ENCODE measurements around the gene CABP4.

Gene CABP4

GRCh38 chr11:67432655-67433349 lies 22.4 kb upstream of the CABP4 start:
- TF ChIP-seq CTCF (IDR thresholded peaks at IDR 0.05; ENCODE audit: low read depth, low read length, missing control alignments): no peak
- DNase-seq (ENCODE audit: low read depth): no peak
- H3K4me3 ChIP-seq (ENCODE audit: low read depth, low read length): no peak overlapping the region
- in situ Hi-C loops (cut with HindIII; ENCODE audit: low sequenced_read_pairs): no loop called here

GRCh38 chr11:67433536-67434394 lies 21.4 kb upstream of the CABP4 start:
- TF ChIP-seq CTCF (IDR thresholded peaks at IDR 0.05; ENCODE audit: low read depth, low read length, missing control alignments): no peak
- no peak overlapping the region for H3K4me3 ChIP-seq (ENCODE audit: low read depth, low read length)
- no peak for DNase-seq (ENCODE audit: low read depth)
- in situ Hi-C loops (cut with HindIII; ENCODE audit: low sequenced_read_pairs): no loop called here

GRCh38 chr11:67434395-67434881 lies 20.7 kb upstream of the CABP4 start:
- H3K4me3 ChIP-seq (ENCODE audit: low read depth, low read length): no peak overlapping the region

GRCh38 chr11:67435031-67435726 lies 20.0 kb upstream of the CABP4 start:
- in situ Hi-C loops (cut with HindIII; ENCODE audit: low sequenced_read_pairs): no loop called here
- no peak for TF ChIP-seq CTCF (IDR thresholded peaks at IDR 0.05; ENCODE audit: low read depth, low read length, missing control alignments)
- H3K4me3 ChIP-seq (ENCODE audit: low read depth, low read length): no peak overlapping the region
- no peak for DNase-seq (ENCODE audit: low read depth)

More at GRCh38 chr11:67434395-67434881, 20.7 kb upstream of the CABP4 start:
- no peak for TF ChIP-seq CTCF (IDR thresholded peaks at IDR 0.05; ENCODE audit: low read depth, low read length, missing control alignments)
- in situ Hi-C loops (cut with HindIII; ENCODE audit: low sequenced_read_pairs): no loop called here
- no peak for DNase-seq (ENCODE audit: low read depth)

- no peak for DNase-seq (ENCODE audit: low read depth)
- no peak for TF ChIP-seq CTCF (IDR thresholded peaks at IDR 0.05; ENCODE audit: low read depth, low read length, missing control alignments)
- no peak overlapping the region for H3K4me3 ChIP-seq (ENCODE audit: low read depth, low read length)
- in situ Hi-C loops (cut with HindIII; ENCODE audit: low sequenced_read_pairs): no loop called here
Measured at GRCh38 chr11:67435727-67436458, 19.3 kb upstream of the CABP4 start.

Data from astrocyte of the cerebellum (primary cell).